Suprapubic skin (tissue), 4 donors: Measurements from ENCODE around the gene TTC22. TPM values are rescaled to one million over a fixed set of nuclear protein-coding genes. Genes with fewer than 3 reads are reported as not detected.

Experiments used
- DNase-seq, 2 donors: peaks; one replicate each; pipeline ENCODE4 v3.0.0-alpha.2; 2019; ENCODE audit warnings: low spot score in 2 of 2
- H3K27ac ChIP-seq: fragments of 200-600 bp; sonication (generic); one replicate; pipeline ENCODE4 v1.5.1; 2019
- H3K27me3 ChIP-seq: fragments of 200-600 bp; sonication (generic); one replicate; pipeline ENCODE4 v1.5.1; 2019
- H3K36me3 ChIP-seq: fragments of 200-600 bp; sonication (generic); one replicate; pipeline ENCODE4 v1.5.1; 2019
- H3K4me1 ChIP-seq: fragments of 200-600 bp; sonication (generic); one replicate; pipeline ENCODE4 v1.5.1; 2019
- H3K4me3 ChIP-seq: fragments of 200-600 bp; sonication (generic); one replicate; pipeline ENCODE4 v1.5.1; 2019; ENCODE audit warnings: mild to moderate bottlenecking
- H3K9me3 ChIP-seq: fragments of 200-600 bp; sonication (generic); one replicate; pipeline ENCODE4 v1.5.1; 2019
- EP300 ChIP-seq: sonication (generic); formaldehyde crosslinking; IDR thresholded peaks from one replicate; pipeline ENCODE4 v1.6.1; 2017; ENCODE audit warnings: antibody characterized with exemption
- POLR2A ChIP-seq, 2 donors: fragments of 450-650 bp; IDR thresholded peaks; one replicate each; pipeline ENCODE4 v1.6.1; 2017; ENCODE audit warnings: antibody characterized with exemption in 2 of 2, mild to moderate bottlenecking in 2 of 2, moderate library complexity in 2 of 2
- POLR2AphosphoS5 ChIP-seq, 3 donors: sonication (generic); formaldehyde crosslinking; IDR thresholded peaks; one replicate each; pipeline ENCODE4 v1.6.1; 2017; ENCODE audit warnings: antibody characterized with exemption in 3 of 3
- WGBS: methylation state at CpG from one replicate; pipeline ENCODE4 v1.1.5; 2018; 5-methylcytosine and 5-hydroxymethylcytosine counted together
- total RNA-seq, 4 donors: library from RNA; depleted of rRNA; stranded (reverse); fragments of >200 nt; gene quantifications; one replicate each; pipeline ENCODE4 v1.1.0, GENCODE V29; 2016
- TF ChIP-seq, protein P1 (sequence below), 2 donors: fragments of 200-600 bp in 1 of 2; fragments of 450-650 bp in 1 of 2; sonication (generic) in 1 of 2; IDR thresholded peaks; one replicate each; pipeline ENCODE4 v1.5.1; 2016 to 2019; ENCODE audit warnings: antibody characterized with exemption in 2 of 2, mild to moderate bottlenecking in 1 of 2, moderate library complexity in 1 of 2

TTC22 gene
- total RNA-seq, 4 donors from 2014 or later, result 37.4 to 64.0 (median 58.0) TPM

DNA sequence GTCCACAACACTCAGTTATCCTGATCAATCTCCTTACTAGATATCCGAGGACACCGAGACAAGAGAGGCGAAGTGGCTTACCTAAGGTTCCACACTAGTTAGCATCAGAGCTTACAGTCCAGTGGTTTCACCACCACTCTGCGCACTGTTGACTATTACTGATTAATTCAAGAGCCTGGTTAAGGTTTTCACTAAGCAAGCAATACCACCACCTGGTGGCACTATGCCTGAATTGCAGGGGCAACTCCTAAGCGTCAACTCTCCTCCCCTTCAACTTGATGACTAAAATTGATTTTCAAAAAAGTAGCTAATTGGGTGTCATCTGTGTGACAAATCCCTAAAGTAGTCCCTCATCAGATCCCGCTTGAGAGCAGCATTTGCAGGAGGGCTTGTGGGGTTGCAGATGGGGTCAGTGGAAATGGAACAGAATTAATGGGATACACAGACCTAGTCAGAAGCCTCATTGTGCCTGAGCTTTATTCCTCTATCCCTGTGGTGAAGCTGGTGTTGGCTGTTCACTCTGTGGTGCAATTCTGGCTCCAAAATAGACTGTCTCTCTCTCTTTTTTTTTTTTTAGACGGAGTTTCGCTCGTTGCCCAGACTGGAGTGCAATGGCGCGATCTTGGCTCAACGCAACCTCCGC, 9.1 kb downstream of the TTC22 start:
- TF ChIP-seq EP300, result no peak
- TF ChIP-seq, protein P1, sequence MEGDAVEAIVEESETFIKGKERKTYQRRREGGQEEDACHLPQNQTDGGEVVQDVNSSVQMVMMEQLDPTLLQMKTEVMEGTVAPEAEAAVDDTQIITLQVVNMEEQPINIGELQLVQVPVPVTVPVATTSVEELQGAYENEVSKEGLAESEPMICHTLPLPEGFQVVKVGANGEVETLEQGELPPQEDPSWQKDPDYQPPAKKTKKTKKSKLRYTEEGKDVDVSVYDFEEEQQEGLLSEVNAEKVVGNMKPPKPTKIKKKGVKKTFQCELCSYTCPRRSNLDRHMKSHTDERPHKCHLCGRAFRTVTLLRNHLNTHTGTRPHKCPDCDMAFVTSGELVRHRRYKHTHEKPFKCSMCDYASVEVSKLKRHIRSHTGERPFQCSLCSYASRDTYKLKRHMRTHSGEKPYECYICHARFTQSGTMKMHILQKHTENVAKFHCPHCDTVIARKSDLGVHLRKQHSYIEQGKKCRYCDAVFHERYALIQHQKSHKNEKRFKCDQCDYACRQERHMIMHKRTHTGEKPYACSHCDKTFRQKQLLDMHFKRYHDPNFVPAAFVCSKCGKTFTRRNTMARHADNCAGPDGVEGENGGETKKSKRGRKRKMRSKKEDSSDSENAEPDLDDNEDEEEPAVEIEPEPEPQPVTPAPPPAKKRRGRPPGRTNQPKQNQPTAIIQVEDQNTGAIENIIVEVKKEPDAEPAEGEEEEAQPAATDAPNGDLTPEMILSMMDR (IDR thresholded peaks at IDR 0.05), result peak in 1 of 2 donors; percentile 30
- no peak for DNase-seq
- peaks cover 30% of the 10 kb centered on the region for H3K4me1 ChIP-seq
- no peaks in the 10 kb centered on the region for H3K9me3 ChIP-seq
- H3K27me3 ChIP-seq, result no peaks in the 10 kb centered on the region
- H3K36me3 ChIP-seq, result no peaks in the 10 kb centered on the region
- WGBS, result 90% methylated on average over 13 of the region's 13 CpGs
- no peak overlapping the region for H3K27ac ChIP-seq
- H3K4me3 ChIP-seq, result no peak overlapping the region

DNA sequence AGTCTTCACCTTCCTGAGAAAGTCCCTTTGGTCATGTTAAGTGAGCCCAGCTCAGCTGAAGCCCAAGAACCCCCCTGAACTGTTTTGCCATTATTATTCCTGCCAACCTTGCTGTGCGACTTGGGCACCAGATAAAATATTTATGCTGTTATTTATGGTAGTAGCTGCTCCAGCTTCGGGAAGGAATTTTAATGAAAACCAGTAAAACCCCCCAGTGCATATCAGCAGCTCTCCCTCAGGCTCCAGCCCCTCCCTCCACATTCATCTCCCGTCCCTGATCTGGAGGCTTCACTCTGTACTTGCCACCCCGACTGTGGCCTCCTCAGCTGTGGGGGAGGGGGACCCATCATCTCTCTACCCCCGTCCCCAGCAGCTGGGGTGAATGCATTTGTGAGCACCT, 12.7 kb downstream of the TTC22 start:
- H3K27ac ChIP-seq, result no peak overlapping the region
- TF ChIP-seq POLR2AphosphoS5 (IDR thresholded peaks at IDR 0.05), result no peak
- TF ChIP-seq, protein P1 (IDR thresholded peaks at IDR 0.05), result no peak
- TF ChIP-seq POLR2A (IDR thresholded peaks at IDR 0.05), result no peak
- TF ChIP-seq EP300, result no peak
- H3K27me3 ChIP-seq, result no peaks in the 10 kb centered on the region
- H3K9me3 ChIP-seq, result no peaks in the 10 kb centered on the region
- H3K4me1 ChIP-seq, result no peaks in the 10 kb centered on the region
- H3K36me3 ChIP-seq, result no peaks in the 10 kb centered on the region
- 48% methylated on average over 5 of the region's 5 CpGs for WGBS
- H3K4me3 ChIP-seq, result no peak overlapping the region
- DNase-seq, result no peak

DNA sequence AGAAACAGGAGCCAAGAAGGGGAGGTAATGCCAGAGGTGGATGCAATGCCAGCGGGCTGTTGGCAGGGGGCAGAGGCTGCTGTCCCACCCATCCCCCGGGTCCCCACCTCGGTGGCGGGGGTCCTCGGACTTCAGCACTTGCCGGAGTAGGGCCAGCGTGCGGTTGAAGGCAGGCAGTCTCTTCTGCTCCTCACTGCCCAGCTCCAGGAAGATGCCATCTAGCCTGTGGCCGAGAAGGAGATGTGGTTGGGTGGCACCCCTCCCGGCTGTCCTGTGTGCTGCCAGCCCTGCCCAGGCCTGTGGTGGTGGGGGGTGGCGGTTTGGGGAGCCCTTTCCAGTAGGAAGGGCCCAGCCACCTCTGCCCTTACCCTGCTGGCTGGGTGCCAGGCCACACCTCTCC, 13.5 kb downstream of the TTC22 start:
- H3K4me1 ChIP-seq, result no peaks in the 10 kb centered on the region
- no peak for TF ChIP-seq POLR2AphosphoS5 (IDR thresholded peaks at IDR 0.05)
- TF ChIP-seq POLR2A (IDR thresholded peaks at IDR 0.05), result no peak
- WGBS, result 85% methylated on average over 9 of the region's 11 CpGs
- no peak for DNase-seq
- no peak overlapping the region for H3K4me3 ChIP-seq
- no peak overlapping the region for H3K27ac ChIP-seq
- no peaks in the 10 kb centered on the region for H3K27me3 ChIP-seq
- H3K9me3 ChIP-seq, result no peaks in the 10 kb centered on the region
- H3K36me3 ChIP-seq, result no peaks in the 10 kb centered on the region

DNA sequence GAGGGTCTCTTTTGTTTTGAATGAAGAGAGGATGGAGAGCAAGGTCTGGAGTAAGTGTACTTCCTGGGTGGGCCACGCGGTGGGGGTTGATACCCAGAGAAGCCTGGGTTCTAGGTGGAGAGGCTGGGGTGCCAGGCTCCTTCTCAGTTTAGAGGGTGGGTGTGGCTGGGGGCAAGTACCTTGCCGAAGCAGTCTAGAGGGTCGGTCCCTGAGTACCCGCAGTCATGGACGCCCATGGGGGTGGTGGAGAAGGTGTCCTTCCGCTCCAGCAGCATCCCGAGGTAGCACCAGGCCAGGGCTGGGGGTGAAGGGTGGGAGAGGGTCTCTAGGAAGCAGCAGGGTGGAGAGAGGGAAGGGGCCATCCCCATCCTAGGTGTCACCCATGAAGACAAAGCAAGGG, 14.3 kb downstream of the TTC22 start:
- WGBS, result 91% methylated on average over 8 of the region's 8 CpGs
- Histone ChIP-seq H3K4me3 (no peak overlapping the region), H3K9me3 (no peaks in the 10 kb centered on the region), H3K4me1 (no peaks in the 10 kb centered on the region), H3K36me3 (no peaks in the 10 kb centered on the region), H3K27me3 (no peaks in the 10 kb centered on the region), H3K27ac (no peak overlapping the region)
- TF ChIP-seq POLR2AphosphoS5 (IDR thresholded peaks at IDR 0.05) (no peak), EP300 (no peak), POLR2A (IDR thresholded peaks at IDR 0.05) (no peak)
- TF ChIP-seq, protein P1 (IDR thresholded peaks at IDR 0.05), result no peak
- DNase-seq, result no peak

DNA sequence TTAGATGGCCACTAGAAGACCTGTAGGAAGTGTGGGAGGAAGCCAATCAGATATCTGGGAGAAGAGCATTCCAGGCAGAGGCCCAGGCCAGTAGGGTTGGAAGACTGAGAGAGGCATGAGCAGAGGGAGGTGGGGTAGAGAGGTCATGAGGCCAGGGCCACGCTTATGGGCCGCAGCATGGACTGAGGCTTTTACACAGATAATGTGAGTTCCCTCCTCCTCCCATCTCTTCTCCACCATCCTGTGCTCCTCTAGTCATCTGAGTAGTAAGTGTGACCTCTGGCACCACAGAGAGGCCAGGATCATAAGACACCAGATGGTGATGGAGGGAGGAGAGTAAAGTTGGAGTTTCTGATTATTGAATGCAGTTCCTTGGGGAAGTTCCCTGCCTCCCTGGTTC, 17.1 kb downstream of the TTC22 start:
- Histone ChIP-seq H3K27me3 (peaks cover 12% of the 10 kb centered on the region), H3K27ac (no peak overlapping the region), H3K4me3 (no peak overlapping the region), H3K9me3 (no peaks in the 10 kb centered on the region), H3K4me1 (peaks cover 9% of the 10 kb centered on the region), H3K36me3 (no peaks in the 10 kb centered on the region)
- no peak for DNase-seq
- WGBS, result 72% methylated on average over 2 of the region's 2 CpGs
- TF ChIP-seq, protein P1 (IDR thresholded peaks at IDR 0.05), result no peak
- TF ChIP-seq POLR2A (IDR thresholded peaks at IDR 0.05), result no peak
- TF ChIP-seq POLR2AphosphoS5 (IDR thresholded peaks at IDR 0.05), result no peak
- TF ChIP-seq EP300, result no peak

DNA sequence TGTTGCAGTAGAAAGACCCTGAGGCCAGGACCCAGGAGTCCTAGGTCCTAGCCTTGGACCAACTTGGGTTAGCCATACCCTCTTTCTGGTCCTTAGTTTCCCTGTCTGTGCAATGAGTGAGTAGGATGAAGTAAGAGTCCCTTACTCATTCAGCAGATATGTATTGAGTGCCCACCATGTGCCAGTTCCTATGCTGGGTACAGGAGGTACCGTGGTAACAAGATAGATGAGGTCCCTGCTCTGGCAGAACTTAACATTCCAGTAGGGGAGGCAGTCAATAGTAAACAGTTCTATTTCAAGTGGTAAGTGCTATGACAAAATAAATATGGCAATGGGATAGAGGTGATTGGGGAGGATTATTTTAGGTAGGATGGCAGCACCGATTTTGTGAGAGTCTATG, 18.5 kb downstream of the TTC22 start:
- no peaks in the 10 kb centered on the region for H3K9me3 ChIP-seq
- no peak for DNase-seq
- WGBS, result 83% methylated on average over 2 of the region's 2 CpGs
- H3K27me3 ChIP-seq, result peaks cover 15% of the 10 kb centered on the region
- no peak overlapping the region for H3K4me3 ChIP-seq
- H3K4me1 ChIP-seq, result peaks cover 9% of the 10 kb centered on the region
- TF ChIP-seq POLR2A (IDR thresholded peaks at IDR 0.05) (no peak), EP300 (no peak), POLR2AphosphoS5 (IDR thresholded peaks at IDR 0.05) (no peak)
- TF ChIP-seq, protein P1 (IDR thresholded peaks at IDR 0.05), result no peak
- no peak overlapping the region for H3K27ac ChIP-seq
- no peaks in the 10 kb centered on the region for H3K36me3 ChIP-seq
